HG03460 (cell line): ENCODE results near the gene NACC2.

Experiments
- ATAC-seq: cut with Tn5 transposase; IDR thresholded peaks from one replicate; pipeline ENCODE4 v1.9.1; 2021; ENCODE audit not compliant: unreplicated experiment

NACC2 gene

DNA sequence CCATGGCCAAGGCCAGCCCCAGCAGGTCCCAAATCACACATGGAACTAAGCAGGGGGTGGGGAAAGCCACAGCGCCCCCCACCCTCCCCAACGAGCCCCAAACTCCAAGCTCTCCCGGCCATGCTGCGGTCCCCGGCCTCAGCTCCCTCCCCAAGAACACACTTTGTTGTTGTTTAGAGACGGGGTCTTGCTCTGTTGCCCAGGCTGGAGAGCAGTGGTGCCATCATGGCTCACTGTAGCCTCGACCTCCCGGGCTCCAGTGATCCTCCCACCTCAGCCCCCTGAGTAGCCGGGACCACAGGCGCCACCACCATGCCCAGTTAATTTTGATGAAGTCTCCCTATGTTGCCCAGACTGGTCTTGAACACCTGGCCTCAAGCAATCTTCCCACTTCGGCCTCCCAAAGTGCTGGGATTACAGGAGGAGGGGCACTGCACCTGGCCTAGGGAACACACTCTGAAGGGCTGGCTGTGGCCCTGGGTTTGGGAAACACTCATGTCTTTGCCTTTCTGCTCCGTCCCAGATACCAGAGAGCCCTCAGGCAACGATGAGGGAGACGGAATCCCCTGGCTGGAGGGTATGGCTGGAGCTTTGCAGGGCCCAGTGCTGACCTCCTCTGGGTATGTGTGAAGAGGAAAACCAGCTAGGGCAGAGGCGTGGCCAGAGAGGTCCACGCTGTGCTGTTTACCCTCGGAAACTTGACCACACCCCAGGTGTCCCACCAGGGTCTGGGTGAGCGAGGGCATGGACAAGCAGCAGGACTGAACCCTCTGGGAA lies 80.8 kb downstream of the NACC2 start:
- ATAC-seq, result no peak

DNA sequence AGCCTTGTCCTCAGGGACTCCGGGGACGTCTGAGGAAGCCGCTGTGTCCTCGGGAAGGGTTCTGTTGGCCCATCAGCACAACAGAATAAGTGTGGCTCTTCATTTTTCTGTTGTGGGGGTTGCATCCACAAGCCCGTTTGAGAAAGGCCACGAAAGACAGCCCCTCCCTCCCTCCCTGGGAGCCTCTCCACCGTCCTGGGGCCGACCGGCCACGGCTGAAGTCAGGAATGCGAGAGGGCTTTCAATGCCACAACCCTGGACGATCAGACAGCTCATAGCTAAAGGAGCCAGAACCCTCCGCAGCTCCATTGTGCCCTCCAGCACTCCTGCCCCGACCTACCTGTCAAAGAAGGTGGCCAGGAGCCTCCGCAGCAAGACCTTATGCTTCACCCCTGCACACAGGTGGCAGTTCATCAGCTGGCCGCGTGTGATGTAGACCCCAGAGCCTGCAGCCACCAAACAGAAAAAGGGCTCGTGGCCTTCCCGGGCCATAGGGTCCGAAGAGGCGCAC lies 81.5 kb downstream of the NACC2 start:
- no peak for ATAC-seq

DNA sequence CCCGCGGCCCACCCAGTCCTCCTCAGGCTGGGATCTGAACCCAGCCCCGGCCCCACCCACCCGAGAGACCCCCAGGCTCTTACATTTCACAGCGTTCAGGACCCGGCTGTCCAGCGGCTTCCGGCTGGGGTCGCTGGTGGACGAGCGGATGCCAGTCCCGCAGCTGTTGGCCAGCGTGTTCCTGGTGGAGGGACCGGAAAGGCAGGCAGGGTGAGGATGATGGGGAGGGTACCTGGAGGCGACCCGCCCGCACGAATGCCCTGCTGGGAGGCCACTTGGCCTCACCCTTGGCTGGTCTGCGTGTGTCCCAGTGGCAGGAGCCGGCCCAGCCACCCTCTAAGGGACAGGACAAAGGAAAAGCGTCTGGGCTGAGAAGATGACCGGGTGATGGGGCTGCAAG lies 82.0 kb downstream of the NACC2 start:
- ATAC-seq, result no peak

DNA sequence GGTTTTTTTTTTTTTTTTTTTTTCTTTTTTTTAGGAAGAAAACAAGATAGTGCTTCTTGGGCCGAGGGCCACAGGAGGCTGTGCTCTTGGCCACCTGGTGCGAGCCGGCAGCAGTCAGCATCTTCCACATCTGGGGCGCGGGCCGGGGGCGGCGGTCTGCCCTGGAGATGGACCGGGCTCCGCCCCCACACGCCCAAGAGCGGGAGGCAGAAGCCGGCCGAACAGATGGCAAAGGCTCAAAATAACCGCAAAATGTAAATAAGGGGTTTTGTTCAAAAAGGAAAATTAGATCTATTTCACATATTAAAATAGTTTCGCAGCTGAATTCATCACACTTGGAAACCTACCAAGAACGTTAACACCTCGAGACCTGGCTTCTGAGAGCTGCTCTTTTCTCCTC lies 82.4 kb downstream of the NACC2 start:
- ATAC-seq, result no peak

DNA sequence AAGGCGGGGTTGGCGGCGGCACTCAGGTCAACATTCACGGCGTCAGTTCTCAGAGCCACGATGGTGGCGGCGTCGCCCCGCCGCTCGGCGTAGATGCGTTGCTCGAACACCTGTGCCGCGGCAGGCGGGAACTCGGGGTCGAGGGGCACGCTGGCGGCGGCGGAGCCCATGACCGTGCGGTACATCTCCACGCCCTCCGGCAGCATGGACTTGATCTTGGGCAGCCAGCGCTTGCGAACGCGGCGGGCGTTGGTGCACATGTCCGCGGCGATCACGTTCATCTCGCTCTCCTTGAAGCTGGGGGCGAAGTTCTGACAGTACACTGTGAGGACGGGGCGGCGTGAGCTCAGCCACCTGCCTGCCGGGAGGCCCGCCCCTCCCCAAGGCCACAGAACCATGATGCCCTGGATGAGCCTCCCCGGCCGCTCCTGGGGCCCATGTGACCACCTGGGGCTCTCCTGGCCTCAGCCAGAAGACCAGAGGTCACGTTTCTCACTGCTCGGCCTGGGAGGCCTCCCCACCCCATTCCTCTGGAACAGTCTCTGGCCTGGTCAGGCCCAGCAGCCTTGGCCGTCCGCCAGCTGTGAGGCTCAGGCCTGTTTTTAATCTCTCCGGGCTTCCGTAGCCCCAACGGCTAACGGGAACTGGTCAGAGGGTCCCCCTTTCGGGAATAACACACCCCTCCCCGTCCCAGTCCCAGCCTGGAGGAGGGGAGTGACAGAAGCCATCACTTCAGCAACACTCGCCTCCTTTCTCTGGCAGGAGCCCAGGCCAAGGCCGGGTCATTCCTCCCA lies 83.2 kb downstream of the NACC2 start:
- ATAC-seq, result no peak

DNA sequence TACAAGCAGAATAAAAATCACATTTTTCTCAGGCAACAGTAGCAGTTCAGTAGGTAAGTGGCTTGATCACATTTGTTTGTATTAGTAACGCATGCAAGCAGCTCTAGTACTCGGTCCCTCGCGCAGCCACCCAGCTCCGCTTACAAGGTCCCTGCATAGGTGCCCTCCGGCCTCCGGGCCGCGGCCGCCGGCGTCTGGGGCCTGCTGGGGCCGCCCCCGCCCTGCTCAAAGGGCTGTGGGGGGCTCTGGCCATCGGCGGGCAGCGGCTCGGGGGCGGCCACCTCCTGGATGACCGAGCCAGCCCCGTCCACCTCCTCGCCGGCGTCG lies 83.8 kb downstream of the NACC2 start:
- ATAC-seq, result no peak

DNA sequence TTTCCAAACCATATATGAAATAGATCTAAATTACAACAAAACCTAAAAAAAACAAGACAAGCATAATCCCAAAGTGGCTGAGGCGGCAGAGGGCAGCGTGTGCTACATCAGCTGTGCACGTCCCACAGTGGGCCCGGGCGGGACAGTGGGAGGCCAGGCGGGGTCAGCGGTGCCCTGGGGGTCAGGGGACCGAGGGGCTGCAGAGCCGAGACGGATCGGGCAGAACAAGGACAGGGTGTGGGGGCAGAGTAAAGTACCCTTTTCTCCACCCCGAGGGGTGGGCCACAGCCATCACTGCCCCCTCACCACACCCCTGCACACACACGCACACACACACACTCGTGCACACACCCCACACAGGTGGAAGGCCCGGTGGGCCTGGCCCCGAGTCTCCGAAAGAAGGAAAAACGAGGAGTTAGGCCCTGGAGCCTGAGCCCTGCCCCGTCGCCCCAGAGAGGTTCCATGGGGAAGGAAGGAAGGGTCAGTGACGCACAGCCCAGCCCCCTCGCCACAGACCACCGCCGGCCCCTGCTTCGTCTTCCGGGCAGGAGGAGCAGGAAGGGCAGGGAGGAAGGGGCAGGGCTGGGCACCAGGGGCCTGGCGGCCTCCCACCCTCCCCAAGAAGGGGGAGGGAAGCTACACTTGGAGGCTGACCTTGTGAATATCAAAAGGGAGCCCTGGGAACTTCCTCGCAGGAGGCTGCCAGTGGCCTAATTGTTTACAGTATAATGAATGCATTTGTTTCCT lies 84.3 kb downstream of the NACC2 start:
- no peak for ATAC-seq

DNA sequence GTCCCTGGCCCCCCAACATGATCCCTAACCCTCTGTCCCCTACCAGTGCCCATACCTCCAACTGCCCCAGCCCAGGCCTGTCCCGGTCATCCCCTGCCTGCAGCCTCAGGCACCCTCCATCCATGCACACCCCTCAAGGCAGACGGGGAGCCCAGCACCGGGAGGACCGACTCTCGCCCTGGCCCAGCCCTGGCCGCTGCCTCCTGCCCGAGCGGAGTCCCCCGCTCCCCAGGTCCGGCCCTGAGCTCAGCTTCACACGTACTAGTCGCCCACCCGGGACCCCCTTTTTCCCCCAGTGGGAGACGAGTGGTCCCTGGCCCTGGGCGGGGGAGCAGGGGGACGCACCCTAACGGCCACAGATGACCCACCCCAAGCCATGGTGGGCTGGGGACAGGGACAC lies 84.9 kb downstream of the NACC2 start:
- no peak for ATAC-seq

DNA sequence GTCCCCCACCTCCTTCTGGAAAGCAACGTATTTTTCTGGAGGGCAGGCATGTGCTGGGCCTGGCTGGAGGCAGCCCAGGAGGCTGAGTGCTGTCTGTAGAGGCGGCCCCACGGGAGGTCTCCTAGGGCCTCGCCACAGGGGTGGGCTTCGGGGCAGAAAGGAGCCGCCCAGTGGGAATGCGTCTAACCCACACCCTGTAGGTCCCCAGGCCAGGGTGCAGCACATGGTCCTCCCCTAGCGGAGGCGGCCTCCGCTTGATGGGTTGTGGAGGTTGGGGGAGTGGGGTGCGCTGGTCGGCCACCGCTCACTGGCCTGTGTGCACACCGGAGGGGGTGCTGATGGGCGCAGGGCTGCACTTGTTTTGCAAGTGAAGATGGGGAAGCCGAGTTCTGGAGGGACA lies 85.6 kb downstream of the NACC2 start:
- ATAC-seq, result no peak

DNA sequence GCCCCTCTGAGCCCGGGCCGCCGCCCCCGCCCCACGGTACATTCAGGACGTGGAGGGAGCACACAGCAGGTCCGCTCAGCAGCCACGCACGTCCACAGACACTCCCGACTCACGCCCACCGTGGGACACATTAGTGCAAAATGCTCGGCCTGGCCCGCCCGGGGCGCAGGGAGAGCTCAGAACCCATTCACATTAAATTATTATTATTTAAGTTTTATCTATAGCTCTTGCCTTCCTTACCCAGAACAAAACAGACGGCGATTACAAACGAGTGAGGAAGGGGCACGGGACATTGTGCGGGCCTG lies 86.4 kb downstream of the NACC2 start:
- no peak for ATAC-seq

DNA sequence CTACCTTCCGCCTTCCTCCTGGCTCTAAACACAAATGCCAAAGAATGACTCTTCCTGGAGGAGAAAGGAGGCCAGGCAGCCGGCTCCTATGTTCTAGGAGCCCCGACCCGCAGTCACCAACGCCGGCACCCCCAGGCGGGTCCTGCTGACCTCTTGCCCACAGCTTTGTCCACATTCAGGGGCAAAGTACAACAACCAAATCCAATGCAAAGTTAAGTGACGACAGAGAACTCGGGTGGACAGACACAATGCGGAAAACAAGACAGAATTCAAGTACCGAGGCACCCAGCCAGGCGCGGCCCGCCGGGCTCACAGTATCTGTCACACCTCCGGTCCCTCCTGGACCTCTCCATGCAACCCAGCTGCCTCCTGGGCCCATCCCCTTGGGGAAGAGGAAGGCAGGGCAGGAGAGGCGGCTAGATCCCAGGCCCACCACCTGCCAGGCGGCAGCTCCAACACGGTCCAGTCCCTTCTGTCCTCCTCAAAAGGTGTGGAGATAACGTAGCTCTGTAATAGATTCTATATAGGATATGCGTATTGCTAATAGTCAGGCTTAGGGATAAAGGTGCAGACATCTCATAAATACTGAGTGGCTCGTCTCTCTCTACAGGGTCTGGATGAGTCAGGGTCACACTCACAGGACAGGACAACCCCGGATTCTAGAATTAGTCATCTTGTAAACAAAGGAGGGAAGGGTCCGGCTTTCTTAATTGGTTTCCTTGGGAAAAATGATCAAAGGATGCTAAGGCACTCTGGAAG lies 87.0 kb downstream of the NACC2 start:
- no peak for ATAC-seq

DNA sequence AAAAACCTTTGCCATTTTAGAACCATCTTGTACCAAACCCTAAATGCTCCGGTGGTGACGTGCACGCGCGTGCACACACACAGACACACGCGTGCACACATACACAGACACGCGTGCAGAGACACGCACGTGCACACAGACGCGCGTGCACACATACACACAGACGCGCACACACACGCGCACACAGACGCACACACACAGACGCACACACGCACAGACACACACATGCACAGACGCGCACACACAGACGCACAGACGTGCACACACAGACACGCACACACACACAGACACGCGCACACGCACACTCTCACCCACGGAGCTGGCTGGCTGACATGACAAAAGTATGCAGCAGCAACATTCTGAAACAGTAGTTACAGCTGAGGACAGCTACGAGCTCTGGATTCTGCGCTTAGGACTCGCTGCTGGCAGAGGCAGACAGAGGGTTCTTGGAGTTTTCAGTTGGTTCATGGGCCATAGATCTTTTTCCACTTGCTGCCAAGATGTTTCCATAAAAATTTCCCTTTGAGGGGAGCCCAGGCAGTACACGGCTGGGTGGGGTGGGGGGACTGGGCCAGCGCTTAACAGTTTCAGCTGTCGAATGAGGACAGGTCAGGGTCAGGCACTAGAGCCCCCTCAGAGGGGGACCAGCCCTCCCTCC lies 87.7 kb downstream of the NACC2 start:
- ATAC-seq, result no peak

DNA sequence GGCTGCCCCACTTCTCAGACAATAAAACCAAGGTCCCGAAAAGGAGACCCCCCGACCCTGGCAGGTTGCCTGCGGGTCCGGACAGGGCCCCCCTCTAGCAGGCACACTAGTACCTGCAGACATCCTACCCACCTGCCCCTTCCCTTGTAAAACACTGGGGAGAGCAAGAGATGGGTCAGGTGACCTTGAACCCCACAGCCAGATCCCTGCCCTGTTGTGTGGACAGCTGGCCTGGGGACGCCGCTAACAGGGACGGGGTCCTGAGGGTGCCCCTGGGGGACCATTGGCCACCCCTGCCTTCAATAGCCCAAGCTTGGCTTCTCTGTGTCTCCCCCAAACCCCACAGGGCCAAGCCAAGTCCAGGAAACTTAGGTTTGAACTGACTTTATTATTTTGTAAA lies 88.9 kb downstream of the NACC2 start:
- no peak for ATAC-seq

DNA sequence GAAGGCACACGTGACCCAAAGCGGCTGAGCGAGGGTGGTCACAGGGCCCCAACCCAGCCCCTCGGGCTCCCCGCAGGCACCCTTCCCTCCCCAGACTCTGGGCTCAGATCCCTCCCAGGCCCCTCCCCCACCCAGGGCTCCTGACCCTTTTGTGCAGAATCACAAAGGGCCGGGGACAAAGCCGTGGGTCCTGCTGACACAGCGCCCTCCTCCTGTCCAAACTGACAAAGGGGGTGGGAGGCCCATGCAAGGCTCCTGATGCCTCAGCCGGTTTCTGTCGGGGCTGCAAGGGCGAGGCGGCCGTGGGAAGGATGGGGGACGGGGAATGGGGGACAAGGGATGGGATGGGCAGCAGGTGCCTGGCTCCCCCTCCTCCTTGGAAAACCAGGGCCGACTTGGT lies 90.4 kb downstream of the NACC2 start:
- ATAC-seq, result no peak

DNA sequence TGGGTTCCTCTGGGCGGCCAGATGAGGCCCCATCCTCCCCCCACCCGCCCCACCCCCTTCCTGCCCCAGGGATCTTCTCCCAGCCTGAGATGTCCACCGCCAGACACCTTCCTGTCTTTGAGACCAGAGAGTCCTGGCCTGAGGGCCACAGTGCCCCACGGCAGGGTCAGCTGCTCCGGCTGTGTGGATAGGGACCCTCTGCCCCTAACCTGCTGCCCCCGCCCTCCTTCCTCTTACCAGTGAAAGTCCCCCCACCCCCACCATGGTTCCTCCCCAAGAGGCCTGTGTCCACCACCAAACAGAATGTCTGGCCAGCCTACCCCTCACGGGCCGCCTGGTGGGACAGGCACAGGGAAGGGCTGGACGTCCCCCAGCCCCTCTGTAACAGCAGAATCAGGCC lies 90.9 kb downstream of the NACC2 start:
- no peak for ATAC-seq

DNA sequence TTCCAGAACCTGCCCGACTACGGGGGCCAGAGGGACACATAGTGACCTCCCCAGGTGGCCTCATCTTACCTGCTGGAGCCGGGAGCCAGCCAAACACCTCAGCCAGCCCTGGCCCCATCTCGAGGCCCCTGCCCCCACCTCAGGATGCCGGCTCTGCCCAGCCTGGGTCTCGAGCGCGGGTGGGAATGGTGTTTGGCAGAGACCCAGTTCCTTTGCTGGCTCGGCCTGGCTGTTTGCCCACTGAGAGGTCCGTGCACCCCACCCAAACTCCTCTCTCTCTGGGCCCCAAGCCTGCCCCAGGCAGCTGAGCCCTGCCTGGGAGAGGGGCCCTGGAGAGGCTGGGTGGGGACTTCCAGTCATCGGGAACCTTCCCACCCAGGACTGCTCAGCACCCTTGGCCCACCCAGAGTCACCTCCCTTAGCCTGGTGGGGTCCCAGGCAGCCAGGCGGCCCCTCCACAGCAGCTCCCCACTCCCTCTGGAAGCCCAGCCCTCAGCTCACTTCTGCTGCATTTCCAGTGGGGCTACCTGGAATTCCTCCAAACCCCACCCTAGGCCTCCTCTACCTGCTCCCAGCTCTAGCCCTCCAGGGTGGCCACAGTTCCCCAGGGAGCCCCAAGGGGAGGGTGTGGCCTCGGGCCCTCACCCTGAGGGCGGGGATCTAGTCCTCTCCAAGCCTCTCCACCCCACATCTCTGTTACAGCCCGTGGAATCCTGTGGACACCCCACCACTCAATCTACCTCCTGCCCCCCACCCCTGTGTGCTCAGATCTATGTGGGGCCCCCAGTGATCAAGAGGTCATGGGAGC lies 91.5 kb downstream of the NACC2 start:
- ATAC-seq, result no peak

DNA sequence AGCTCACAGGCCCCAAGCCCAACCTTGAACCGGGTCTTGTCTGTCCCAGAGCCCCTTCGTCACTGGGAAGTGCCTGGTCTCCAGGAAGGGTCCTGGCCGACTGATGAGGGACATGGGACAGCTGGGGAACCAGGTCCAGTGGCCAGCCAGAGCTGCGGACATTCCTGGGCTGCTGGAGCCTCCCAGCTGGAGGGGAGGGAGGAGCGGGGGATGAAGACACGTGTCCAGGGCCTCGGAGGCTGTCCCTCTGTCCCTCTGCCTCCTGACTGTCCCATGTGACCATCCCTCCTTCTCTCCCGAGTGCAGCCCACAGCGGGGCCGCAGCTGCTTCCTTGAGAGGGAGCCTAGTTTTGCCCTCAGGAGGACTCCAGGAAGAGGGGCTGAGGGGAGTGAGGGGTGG lies 92.2 kb downstream of the NACC2 start:
- no peak for ATAC-seq

DNA sequence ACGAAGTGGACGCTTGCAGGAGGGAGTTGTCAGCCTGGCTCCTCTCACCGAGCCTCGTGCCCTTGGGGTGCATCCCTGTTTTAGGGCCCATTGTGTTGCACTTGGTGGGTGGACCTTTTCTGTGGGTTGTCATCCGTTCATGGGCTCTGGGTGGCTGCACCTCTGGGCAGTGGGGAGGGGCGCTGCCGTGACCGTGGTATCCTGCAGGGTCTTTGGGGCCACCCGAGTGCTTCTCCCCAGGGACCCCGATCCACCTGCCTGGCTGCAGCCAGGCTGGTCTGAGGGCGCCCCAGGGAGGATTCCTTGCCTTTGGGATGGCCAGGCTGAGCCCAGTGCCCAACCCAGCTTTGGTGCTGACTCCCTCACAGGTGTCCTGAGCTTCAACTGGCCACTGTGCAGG lies 92.9 kb downstream of the NACC2 start:
- ATAC-seq, result no peak

DNA sequence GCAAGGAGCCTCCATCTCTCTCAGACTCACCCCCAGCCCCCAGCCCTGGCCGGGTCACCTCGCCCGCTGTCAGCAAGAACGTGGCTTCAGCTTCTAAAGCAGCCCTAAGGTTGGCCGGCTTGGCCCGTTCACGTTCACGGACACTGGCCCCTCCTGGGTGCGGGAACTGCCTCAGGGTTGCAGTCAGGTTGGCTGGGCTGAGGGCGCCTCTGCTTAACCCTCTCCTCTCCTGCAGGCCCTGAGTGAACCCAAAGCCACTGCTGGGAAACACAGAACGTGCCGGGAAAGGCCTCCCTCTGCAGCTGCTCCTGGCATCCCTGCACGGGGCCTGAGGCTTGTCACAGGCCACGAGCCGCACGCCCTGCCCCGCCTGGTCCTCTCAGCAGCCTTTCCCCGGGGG lies 93.9 kb downstream of the NACC2 start:
- no peak for ATAC-seq
